Keratinocyte (primary cell): ENCODE results near the gene MN1. TPM values are rescaled to one million over a fixed set of nuclear protein-coding genes. Genes with fewer than 3 reads are reported as not detected.

Experiments
- DNase-seq: peaks from one replicate; pipeline ENCODE4 v3.0.0-alpha.2; 2011; ENCODE audit warnings: low read depth, missing footprints, low spot score
- FAIRE-seq: peaks from 2 replicates; lab custom pipeline; 2011; peaks lifted over from hg19 to GRCh38; lab: Jason Lieb, UNC
- H2AFZ ChIP-seq: 2 replicates; pipeline ENCODE4 v1.6.0; 2012; ENCODE audit warnings: low read length, control low read depth, inconsistent platforms; ENCODE audit not compliant: control insufficient read depth
- H3K27ac ChIP-seq: 2 replicates; pipeline ENCODE4 v1.5.1; 2011; ENCODE audit warnings: low read length; ENCODE audit not compliant: control insufficient read depth, insufficient read depth
- H3K27me3 ChIP-seq: 3 replicates; pipeline ENCODE4 v1.6.0; 2011; ENCODE audit warnings: low read length; ENCODE audit not compliant: control insufficient read depth, insufficient read depth; ENCODE audit errors: extremely low read depth
- H3K36me3 ChIP-seq, 2 experiments: 2 replicates in 1 of 2; 3 replicates in 1 of 2; pipeline ENCODE4 v1.5.1; 2011; ENCODE audit warnings: low read length in 2 of 2, mild to moderate bottlenecking in 1 of 2; ENCODE audit not compliant: control insufficient read depth in 2 of 2, insufficient read depth in 2 of 2; ENCODE audit errors: extremely low read depth in 1 of 2
- H3K4me1 ChIP-seq: 3 replicates; pipeline ENCODE4 v1.5.1; 2011; ENCODE audit warnings: low read length; ENCODE audit not compliant: control insufficient read depth, insufficient read depth; ENCODE audit errors: extremely low read depth
- H3K4me2 ChIP-seq: 3 replicates; pipeline ENCODE4 v1.6.0; 2011; ENCODE audit warnings: low read depth, low read length; ENCODE audit not compliant: control insufficient read depth, insufficient read depth; ENCODE audit errors: extremely low read depth
- H3K4me3 ChIP-seq, 3 experiments: fragments of 200-600 bp in 1 of 3; sonication (generic) in 1 of 3; 2 replicates in 2 of 3; 3 replicates in 1 of 3; pipeline ENCODE4 v1.5.1; 2011 to 2016; ENCODE audit warnings: low read length in 3 of 3, mild to moderate bottlenecking in 3 of 3, control low read depth in 2 of 3, inconsistent platforms in 1 of 3, low read depth in 1 of 3, mixed read lengths in 1 of 3, mixed run types in 1 of 3, moderate library complexity in 1 of 3; ENCODE audit not compliant: control insufficient read depth in 2 of 3, insufficient read depth in 2 of 3; ENCODE audit errors: extremely low read depth in 1 of 3
- H3K79me2 ChIP-seq: 2 replicates; pipeline ENCODE4 v1.6.0; 2012; ENCODE audit warnings: low read length; ENCODE audit not compliant: control insufficient read depth, insufficient read depth
- H3K9ac ChIP-seq: 3 replicates; pipeline ENCODE4 v1.6.0; 2011; ENCODE audit warnings: low read length; ENCODE audit not compliant: control insufficient read depth, insufficient read depth; ENCODE audit errors: extremely low read depth
- H3K9me1 ChIP-seq: 3 replicates; pipeline ENCODE4 v1.6.0; 2011; ENCODE audit warnings: low read length; ENCODE audit not compliant: control insufficient read depth, insufficient read depth; ENCODE audit errors: extremely low read depth
- H3K9me3 ChIP-seq: 2 replicates; pipeline ENCODE4 v1.5.1; 2012; ENCODE audit warnings: low read depth, low read length; ENCODE audit not compliant: control insufficient read depth
- H4K20me1 ChIP-seq: 3 replicates; pipeline ENCODE4 v1.6.0; 2011; ENCODE audit warnings: low read length; ENCODE audit not compliant: control insufficient read depth, insufficient read depth; ENCODE audit errors: extremely low read depth
- EZH2 ChIP-seq: IDR thresholded peaks from one replicate; pipeline ENCODE4 v1.6.1; 2012; ENCODE audit warnings: inconsistent platforms, mild to moderate bottlenecking, low read length, moderate library complexity
- dilution Hi-C: fragments of 300-500 bp; cut with MboI; formaldehyde crosslinking; loops from one replicate; pipeline ENCODE4 v1.7.0; 2020; ENCODE audit warnings: low sequenced_read_pairs; ENCODE audit not compliant: extremely low pct_ligation_motif_present
- polyA plus RNA-seq, 5 experiments: library from polyadenylated mRNA; depleted of rRNA in 3 of 5; stranded (reverse) in 3 of 5; stranded (forward) in 1 of 5; unstranded in 1 of 5; fragments of >200 nt; gene quantifications; 1 replicate in 1 of 5; 2 replicates in 3 of 5; 3 replicates in 1 of 5; pipeline versions ENCODE4 v1.2.1 to v1.2.3, GENCODE V29; 2011 to 2012; ENCODE audit warnings: missing spikeins in 2 of 5, low read depth in 1 of 5, low replicate concordance in 1 of 5
- TF ChIP-seq, protein P1 (sequence below), 3 experiments: IDR thresholded peaks in 1 of 3; conservative IDR thresholded peaks in 1 of 3; optimal IDR thresholded peaks in 1 of 3; 2 replicates in 2 of 3; 3 replicates in 1 of 3; pipeline versions ENCODE3 to v1.5.1; 2011; ENCODE audit warnings: low read length in 3 of 3, mild to moderate bottlenecking in 3 of 3, moderate library complexity in 2 of 3, control low read depth in 1 of 3, inconsistent platforms in 1 of 3; ENCODE audit not compliant: insufficient read depth in 2 of 3; ENCODE audit errors: extremely low read depth in 1 of 3

Gene MN1
- polyA plus RNA-seq, 1 donor (not counting 4 experiments of a cell fraction or from before 2014, with no cell fraction given) = 2.2 TPM

DNA sequence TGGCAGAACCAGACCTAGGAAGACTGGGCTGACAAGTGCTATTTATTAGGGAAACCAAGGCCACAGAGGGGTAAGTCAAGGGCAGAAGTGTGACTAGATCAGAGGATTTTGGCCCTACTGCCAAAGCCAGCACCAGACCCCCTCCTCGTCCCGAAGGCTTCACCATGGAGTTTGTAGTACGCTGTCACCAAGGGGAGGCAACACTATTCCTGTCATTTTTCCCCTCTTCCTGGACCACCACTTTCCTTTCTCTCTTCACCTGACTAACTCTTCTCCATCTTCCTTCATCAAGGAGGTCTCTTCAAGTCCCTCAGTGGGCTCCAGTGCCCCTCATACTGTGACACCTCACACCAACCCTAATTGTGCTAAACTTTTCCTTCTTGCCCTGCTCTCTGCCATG, 34.9 kb downstream of the MN1 start:
- FAIRE-seq (no peak), DNase-seq (no peak)
- Histone ChIP-seq H2AFZ (no peak overlapping the region), H3K9ac (no peak overlapping the region), H3K27ac (no peak overlapping the region), H3K79me2 (no peaks in the 10 kb centered on the region), H3K4me3 (no peak overlapping the region), H3K36me3 (peaks cover 0 to 7% of the 10 kb centered on the region in 2 experiments), H3K4me2 (no peak overlapping the region), H3K4me1 (no peaks in the 10 kb centered on the region), H3K9me3 (no peaks in the 10 kb centered on the region), H4K20me1 (no peaks in the 10 kb centered on the region), H3K9me1 (no peaks in the 10 kb centered on the region), H3K27me3 (no peaks in the 10 kb centered on the region)
- TF ChIP-seq EZH2 = no peak
- TF ChIP-seq, protein P1, sequence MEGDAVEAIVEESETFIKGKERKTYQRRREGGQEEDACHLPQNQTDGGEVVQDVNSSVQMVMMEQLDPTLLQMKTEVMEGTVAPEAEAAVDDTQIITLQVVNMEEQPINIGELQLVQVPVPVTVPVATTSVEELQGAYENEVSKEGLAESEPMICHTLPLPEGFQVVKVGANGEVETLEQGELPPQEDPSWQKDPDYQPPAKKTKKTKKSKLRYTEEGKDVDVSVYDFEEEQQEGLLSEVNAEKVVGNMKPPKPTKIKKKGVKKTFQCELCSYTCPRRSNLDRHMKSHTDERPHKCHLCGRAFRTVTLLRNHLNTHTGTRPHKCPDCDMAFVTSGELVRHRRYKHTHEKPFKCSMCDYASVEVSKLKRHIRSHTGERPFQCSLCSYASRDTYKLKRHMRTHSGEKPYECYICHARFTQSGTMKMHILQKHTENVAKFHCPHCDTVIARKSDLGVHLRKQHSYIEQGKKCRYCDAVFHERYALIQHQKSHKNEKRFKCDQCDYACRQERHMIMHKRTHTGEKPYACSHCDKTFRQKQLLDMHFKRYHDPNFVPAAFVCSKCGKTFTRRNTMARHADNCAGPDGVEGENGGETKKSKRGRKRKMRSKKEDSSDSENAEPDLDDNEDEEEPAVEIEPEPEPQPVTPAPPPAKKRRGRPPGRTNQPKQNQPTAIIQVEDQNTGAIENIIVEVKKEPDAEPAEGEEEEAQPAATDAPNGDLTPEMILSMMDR (optimal IDR thresholded peaks at IDR 0.05 in 1 of 3, IDR thresholded peaks at IDR 0.05 in 1 of 3, conservative IDR thresholded peaks at IDR 0.05 in 1 of 3; ENCODE audit: extremely low read depth in 1 of 3, insufficient read depth in 2 of 3, low read length in 3 of 3) = no peak
- dilution Hi-C loops = no loop called here

DNA sequence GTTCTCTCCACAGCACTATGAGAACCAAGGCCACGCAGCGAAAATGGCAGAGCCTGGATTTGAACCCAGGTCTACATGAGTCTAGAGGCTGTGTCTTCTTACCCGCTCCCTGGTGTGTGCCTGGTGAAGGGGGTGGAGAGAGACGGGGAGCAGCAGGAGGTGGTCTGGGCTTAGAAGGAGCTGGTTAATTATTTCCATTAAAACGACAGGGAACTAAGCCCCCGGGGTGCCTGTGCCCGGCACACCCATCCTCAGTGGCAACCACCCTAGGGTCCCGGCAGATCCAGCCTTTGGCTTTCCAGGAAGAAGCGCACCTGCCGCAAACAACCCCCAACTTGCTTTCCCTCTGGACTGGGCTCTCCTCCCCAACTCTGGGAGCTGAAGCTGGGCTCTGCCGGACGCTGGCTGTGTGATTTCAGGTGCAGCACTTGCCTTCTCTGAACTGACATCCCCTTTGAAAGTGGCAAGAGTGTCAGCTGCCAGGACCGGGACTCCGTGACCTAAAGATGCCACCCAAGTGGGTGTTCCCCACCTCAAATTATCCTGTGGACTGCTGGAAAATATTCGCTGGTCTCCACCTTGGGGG, 35.8 kb downstream of the MN1 start:
- TF ChIP-seq, protein P1 (optimal IDR thresholded peaks at IDR 0.05 in 1 of 3, IDR thresholded peaks at IDR 0.05 in 1 of 3, conservative IDR thresholded peaks at IDR 0.05 in 1 of 3; ENCODE audit: extremely low read depth in 1 of 3, insufficient read depth in 2 of 3, low read length in 3 of 3) = no peak
- TF ChIP-seq EZH2 = no peak
- FAIRE-seq = no peak
- dilution Hi-C loops = no loop called here
- no peaks in the 10 kb centered on the region for H3K9me3 ChIP-seq
- H3K36me3 ChIP-seq = peaks cover under 1 to 7% of the 10 kb centered on the region in 2 experiments
- no peaks in the 10 kb centered on the region for H4K20me1 ChIP-seq
- DNase-seq = no peak
- no peak overlapping the region for H3K4me3 ChIP-seq
- H3K9me1 ChIP-seq = no peaks in the 10 kb centered on the region
- no peak overlapping the region for H2AFZ ChIP-seq
- no peaks in the 10 kb centered on the region for H3K27me3 ChIP-seq
- H3K4me2 ChIP-seq = no peak overlapping the region
- H3K27ac ChIP-seq = no peak overlapping the region
- H3K4me1 ChIP-seq = no peaks in the 10 kb centered on the region
- no peaks in the 10 kb centered on the region for H3K79me2 ChIP-seq
- H3K9ac ChIP-seq = no peak overlapping the region
